K562 (cell line): ENCODE results near the gene YPEL2. TPM values are rescaled to one million over a fixed set of nuclear protein-coding genes. Genes with fewer than 3 reads are reported as not detected.

Experiments used
- ATAC-seq: fragments of 200-7000 bp; cut with Tn5 transposase; 3 replicates; pipeline ENCODE4 v1.9.1; 2020; ENCODE audit warnings: moderate library complexity
- BruUV-seq: library from RNA; stranded (reverse); fragments of 400-500 nt; replicated peaks from 2 replicates; lab custom pipeline; 2021; lab: Mats Ljungman, UMichigan
- CTCF ChIA-PET: fragments of 300-600 bp; formaldehyde crosslinking; extraction: SDS; loops from one replicate; lab custom pipeline; 2021; ENCODE audit warnings: low intra/inter-chr PET ratio; lab: Yijun Ruan, JAX
- POLR2A ChIA-PET: fragments of 300-600, 350-650 bp; sonication (Branson Sonifier 250); formaldehyde crosslinking; extraction: SDS; loops from one replicate; lab custom pipeline; 2021; ENCODE audit warnings: antibody characterized with exemption, inconsistent platforms; lab: Yijun Ruan, JAX
- DNase-seq, 4 experiments: peaks; one replicate each; pipeline versions ENCODE4 v3.0.0 to v3.0.0-alpha.2; 2011 to 2018; ENCODE audit warnings: low spot score in 3 of 4, mixed read lengths in 3 of 4; ENCODE audit errors: extremely low read depth in 1 of 4
- FAIRE-seq: peaks from 2 replicates; lab custom pipeline; 2011; peaks lifted over from hg19 to GRCh38; lab: Jason Lieb, UNC
- H2AFZ ChIP-seq: 2 replicates; pipeline ENCODE4 v1.6.0; 2011; ENCODE audit warnings: low read depth, low read length, control low read depth, inconsistent platforms
- H3K27ac ChIP-seq: fragments of 200-600 bp; 3 replicates; pipeline ENCODE4 v1.8.0; 2011; ENCODE audit warnings: low read depth, mild to moderate bottlenecking, control low read depth, inconsistent platforms, low read length, moderate library complexity, mixed read lengths; ENCODE audit errors: extremely low read depth
- H3K27me3 ChIP-seq, 2 experiments: fragments of 300-600 bp in 1 of 2; 2 replicates in 1 of 2; 3 replicates in 1 of 2; pipeline versions ENCODE4 v1.6.0 to v1.8.0; 2011; ENCODE audit warnings: inconsistent platforms in 2 of 2, low read length in 2 of 2, mild to moderate bottlenecking in 1 of 2, mixed read lengths in 1 of 2, moderate library complexity in 1 of 2; ENCODE audit not compliant: control insufficient read depth in 2 of 2, insufficient read depth in 2 of 2
- H3K36me3 ChIP-seq: fragments of 300-600 bp; 3 replicates; pipeline ENCODE4 v1.8.0; 2011; ENCODE audit warnings: mild to moderate bottlenecking, low read length, inconsistent platforms; ENCODE audit not compliant: control insufficient read depth, insufficient read depth
- H3K4me1 ChIP-seq, 2 experiments: fragments of 200-600 bp in 1 of 2; replicated peaks in 1 of 2; 2 replicates in 1 of 2; 3 replicates in 1 of 2; pipeline versions ENCODE4 v1.5.1 to v1.8.0; 2011; ENCODE audit warnings: inconsistent platforms in 2 of 2, low read length in 2 of 2, mild to moderate bottlenecking in 1 of 2, mixed read lengths in 1 of 2, moderate library complexity in 1 of 2; ENCODE audit not compliant: control insufficient read depth in 2 of 2, insufficient read depth in 2 of 2
- H3K4me2 ChIP-seq: 2 replicates; pipeline ENCODE4 v1.6.1; 2011; ENCODE audit warnings: low read length, control low read depth, inconsistent platforms, mixed read lengths; ENCODE audit not compliant: insufficient read depth
- H3K4me3 ChIP-seq: fragments of 200-600 bp; sonication (generic), shearing (Covaris generic); 2 replicates; pipeline ENCODE4 v1.5.1; 2016; ENCODE audit warnings: control low read depth, inconsistent platforms
- H3K79me2 ChIP-seq: fragments of 200-600 bp; 3 replicates; pipeline ENCODE4 v1.8.0; 2011; ENCODE audit warnings: low read length, inconsistent platforms; ENCODE audit not compliant: control insufficient read depth, insufficient read depth
- H3K9ac ChIP-seq, 2 experiments: 2 replicates each; pipeline versions ENCODE4 v1.6.0 to v1.6.1; 2011; ENCODE audit warnings: low read depth in 2 of 2, low read length in 2 of 2, control low read depth in 1 of 2, inconsistent platforms in 1 of 2, mild to moderate bottlenecking in 1 of 2, mixed read lengths in 1 of 2; ENCODE audit not compliant: insufficient read depth in 1 of 2
- H3K9me1 ChIP-seq: one replicate; pipeline ENCODE4 v1.6.0; 2011; ENCODE audit warnings: inconsistent platforms, mild to moderate bottlenecking, low read length, moderate library complexity; ENCODE audit not compliant: control insufficient read depth, insufficient read depth
- H3K9me3 ChIP-seq: replicated peaks from 2 replicates; pipeline ENCODE4 v1.5.1; 2011; ENCODE audit warnings: low read depth, low read length, inconsistent platforms; ENCODE audit not compliant: control insufficient read depth, insufficient read depth
- H4K20me1 ChIP-seq: replicated peaks from 2 replicates; pipeline ENCODE4 v1.6.1; 2011; ENCODE audit warnings: low read length, inconsistent platforms, mixed read lengths; ENCODE audit not compliant: control insufficient read depth, insufficient read depth
- CC2D1A ChIP-seq: fragments of 450-650 bp; IDR thresholded peaks from 2 replicates; pipeline ENCODE4 v1.6.1; 2017; ENCODE audit warnings: mild to moderate bottlenecking
- COPS2 ChIP-seq: fragments of 450-650 bp; conservative IDR thresholded peaks from 2 replicates; pipeline ENCODE4 v1.6.1; 2016; ENCODE audit warnings: mild to moderate bottlenecking, moderate library complexity
- CREM ChIP-seq: IDR thresholded peaks from 2 replicates; pipeline ENCODE4 v1.6.1; 2014; ENCODE audit warnings: antibody characterized with exemption, low read depth
- FOXJ3 ChIP-seq: sonication (generic); formaldehyde crosslinking; IDR thresholded peaks from 2 replicates; pipeline ENCODE4 v1.4.0; 2020; ENCODE audit warnings: mild to moderate bottlenecking, missing genetic modification reagents
- PTTG1 ChIP-seq: fragments of 450-650 bp; IDR thresholded peaks from 2 replicates; pipeline ENCODE4 v1.6.1; 2016; ENCODE audit warnings: low read depth, mild to moderate bottlenecking, missing genetic modification characterization, missing compliant biosample characterization
- SAP30 ChIP-seq: fragments of 200-600 bp; sonication (generic); IDR thresholded peaks from 2 replicates; pipeline ENCODE4 v1.6.1; 2012; ENCODE audit warnings: borderline replicate concordance, low read depth, mild to moderate bottlenecking, moderate library complexity, low read length, control low read depth, inconsistent platforms; ENCODE audit not compliant: insufficient read depth, poor library complexity, severe bottlenecking
- SMARCE1 ChIP-seq: fragments of 450-650 bp; IDR thresholded peaks from 2 replicates; pipeline ENCODE4 v1.7.1; 2016; ENCODE audit warnings: mild to moderate bottlenecking
- SOX6 ChIP-seq: fragments of 450-650 bp; IDR thresholded peaks from 2 replicates; pipeline ENCODE4 v1.6.1; 2014; ENCODE audit warnings: mild to moderate bottlenecking
- TCF3 ChIP-seq: sonication (generic); formaldehyde crosslinking; IDR thresholded peaks from 2 replicates; pipeline ENCODE4 v1.4.0; 2020; ENCODE audit warnings: mild to moderate bottlenecking, missing genetic modification reagents
- TOE1 ChIP-seq, 2 experiments: fragments of 450-650 bp in 1 of 2; sonication (generic) in 1 of 2; formaldehyde crosslinking in 1 of 2; IDR thresholded peaks; 2 replicates each; pipeline versions ENCODE4 v1.7.1 to v1.8.0; 2016 to 2022; ENCODE audit warnings: borderline replicate concordance in 2 of 2, mild to moderate bottlenecking in 2 of 2, antibody characterized with exemption in 1 of 2, inconsistent platforms in 1 of 2, low read depth in 1 of 2, missing genetic modification reagents in 1 of 2, moderate library complexity in 1 of 2
- YY1 ChIP-seq, 3 experiments: IDR thresholded peaks; 2 replicates each; pipeline ENCODE4 v1.6.1; 2011; ENCODE audit warnings: low read length in 2 of 3, mild to moderate bottlenecking in 2 of 3, moderate library complexity in 2 of 3, borderline replicate concordance in 1 of 3, control low read depth in 1 of 3, low read depth in 1 of 3; ENCODE audit not compliant: insufficient read depth in 3 of 3, insufficient replicate concordance in 2 of 3, control insufficient read depth in 1 of 3, insufficient read length in 1 of 3; ENCODE audit errors: extremely low read depth in 1 of 3
- ZBED1 ChIP-seq: IDR thresholded peaks from 2 replicates; pipeline ENCODE4 v1.6.1; 2014
- WGBS: fragments of 100-300 bp; shearing (Covaris generic); methylation state at CpG from one replicate; pipeline ENCODE4 v1.1.6; 2016; ENCODE audit warnings: low coverage, mixed read lengths; ENCODE audit not compliant: insufficient coverage; ENCODE audit errors: missing lambda C conversion rate; 5-methylcytosine and 5-hydroxymethylcytosine counted together
- in situ Hi-C: fragments of 300-500 bp; cut with MboI; formaldehyde crosslinking; loops from 4 replicates; pipeline ENCODE4 v1.15.0; 2018; ENCODE audit warnings: inconsistent platforms, mixed read lengths
- intact Hi-C: fragments of 100-400 bp; cut with micrococcal nuclease; formaldehyde crosslinking; loops from 2 replicates; pipeline ENCODE4 v1.14.2; 2022
- polyA plus RNA-seq, 8 experiments: library from polyadenylated mRNA; depleted of rRNA in 4 of 8; stranded (reverse) in 5 of 8; unstranded in 3 of 8; fragments of >200 nt; fragmentation: Nextera tagmentation in 2 of 8; fragmentation: Illumina TruSeq in 1 of 8; extraction: Ambion mirVana in 2 of 8; extraction: Trizol in 1 of 8; gene quantifications; 2 replicates each; pipeline versions ENCODE4 v1.2.1 to v1.2.3, GENCODE V29; 2011 to 2014; ENCODE audit warnings: inconsistent platforms in 1 of 8, missing spikeins in 1 of 8
- total RNA-seq, 7 experiments: library from RNA; depleted of rRNA in 6 of 7; stranded (reverse); fragments of >200 nt in 6 of 7; fragmentation: Illumina TruSeq in 2 of 7; extraction: Trizol in 2 of 7; gene quantifications; 2 replicates each; pipeline versions ENCODE4 v1.2.1 to v1.2.3, GENCODE V29; 2011 to 2021; ENCODE audit warnings: low replicate concordance in 1 of 7
- TF ChIP-seq, protein P1 (sequence below): fragments of 450-650 bp; formaldehyde crosslinking; IDR thresholded peaks from 2 replicates; pipeline ENCODE4 v1.4.0; 2020; ENCODE audit warnings: mild to moderate bottlenecking, moderate library complexity
- TF ChIP-seq, protein P2 (sequence below): IDR thresholded peaks from 2 replicates; pipeline ENCODE4 v1.6.1; 2012; ENCODE audit warnings: low read depth, low read length, improper control_type of control experiment, borderline replicate concordance
- TF ChIP-seq, protein P3 (sequence below), 3 experiments: IDR thresholded peaks in 2 of 3; conservative IDR thresholded peaks in 1 of 3; 2 replicates each; pipeline ENCODE4 v1.5.1; 2011 to 2012; ENCODE audit warnings: low read length in 3 of 3, mild to moderate bottlenecking in 3 of 3, control low read depth in 2 of 3, improper control_type of control experiment in 1 of 3, inconsistent platforms in 1 of 3, low read depth in 1 of 3, mixed read lengths in 1 of 3, moderate library complexity in 1 of 3; ENCODE audit not compliant: insufficient read depth in 2 of 3

YPEL2 gene
- total and polyA plus RNA-seq, 9 of the 15 experiments (the other 6 are each of a cell fraction or from before 2014, with no cell fraction given), result 0.11 to 2.4 (median 0.47) TPM

DNA sequence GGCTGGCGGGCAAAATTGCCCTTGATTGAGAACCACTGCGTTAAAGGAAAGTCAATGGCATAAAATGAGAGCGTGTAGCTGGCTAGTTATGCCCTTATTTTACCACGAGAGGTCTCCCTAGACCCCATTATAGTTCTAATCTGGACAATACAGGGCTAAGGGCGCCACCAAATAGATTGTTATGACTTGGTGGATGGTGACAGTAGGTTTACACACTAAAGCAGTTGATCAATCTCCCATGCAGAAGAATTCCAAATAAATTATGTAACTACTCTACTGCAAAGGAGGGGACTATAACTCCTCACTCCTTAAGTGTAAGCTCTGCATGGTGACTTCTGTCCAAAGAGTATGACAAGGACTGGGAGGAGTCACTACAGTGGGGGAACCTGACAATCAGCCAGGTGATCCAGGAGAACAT is 20.4 kb upstream of the YPEL2 start:
- peak; percentile 87 for FAIRE-seq
- peak; percentile 30; the same call in 1 of the 2 replicates for TF ChIP-seq TOE1 (IDR thresholded peaks at IDR 0.05; ENCODE audit: borderline replicate concordance)
- no peak for TF ChIP-seq TOE1 (CRISPR knock-in tag; IDR thresholded peaks at IDR 0.05; ENCODE audit: borderline replicate concordance, low read depth)
- no peak for TF ChIP-seq ZBED1
- TF ChIP-seq SAP30, result no peak
- TF ChIP-seq SOX6, result peak; percentile 31; the same call in 1 of the 2 replicates
- TF ChIP-seq FOXJ3 (CRISPR knock-in tag), result no peak
- TF ChIP-seq YY1 (IDR thresholded peaks at IDR 0.05; ENCODE audit: borderline replicate concordance in 1 of 3, control insufficient read depth in 1 of 3, extremely low read depth in 1 of 3, insufficient read depth in 3 of 3, insufficient read length in 1 of 3, insufficient replicate concordance in 2 of 3, low read depth in 1 of 3, low read length in 2 of 3), result no peak
- TF ChIP-seq, protein P1, sequence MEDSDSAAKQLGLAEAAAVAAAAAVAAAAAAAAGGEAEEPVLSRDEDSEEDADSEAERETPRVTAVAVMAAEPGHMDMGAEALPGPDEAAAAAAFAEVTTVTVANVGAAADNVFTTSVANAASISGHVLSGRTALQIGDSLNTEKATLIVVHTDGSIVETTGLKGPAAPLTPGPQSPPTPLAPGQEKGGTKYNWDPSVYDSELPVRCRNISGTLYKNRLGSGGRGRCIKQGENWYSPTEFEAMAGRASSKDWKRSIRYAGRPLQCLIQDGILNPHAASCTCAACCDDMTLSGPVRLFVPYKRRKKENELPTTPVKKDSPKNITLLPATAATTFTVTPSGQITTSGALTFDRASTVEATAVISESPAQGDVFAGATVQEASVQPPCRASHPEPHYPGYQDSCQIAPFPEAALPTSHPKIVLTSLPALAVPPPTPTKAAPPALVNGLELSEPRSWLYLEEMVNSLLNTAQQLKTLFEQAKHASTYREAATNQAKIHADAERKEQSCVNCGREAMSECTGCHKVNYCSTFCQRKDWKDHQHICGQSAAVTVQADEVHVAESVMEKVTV (CRISPR knock-in tag), result peak; percentile 92
- 0 out of 2 replicates have a peak, but pooled peaks have one; percentile 34 for TF ChIP-seq CC2D1A
- peak; percentile 18; the same call in 1 of the 2 replicates for TF ChIP-seq TCF3 (CRISPR knock-in tag)
- TF ChIP-seq PTTG1 (tag), result no peak
- 0 out of 2 replicates have a peak, but pooled peaks have one; percentile 8 for TF ChIP-seq CREM
- TF ChIP-seq, protein P2, sequence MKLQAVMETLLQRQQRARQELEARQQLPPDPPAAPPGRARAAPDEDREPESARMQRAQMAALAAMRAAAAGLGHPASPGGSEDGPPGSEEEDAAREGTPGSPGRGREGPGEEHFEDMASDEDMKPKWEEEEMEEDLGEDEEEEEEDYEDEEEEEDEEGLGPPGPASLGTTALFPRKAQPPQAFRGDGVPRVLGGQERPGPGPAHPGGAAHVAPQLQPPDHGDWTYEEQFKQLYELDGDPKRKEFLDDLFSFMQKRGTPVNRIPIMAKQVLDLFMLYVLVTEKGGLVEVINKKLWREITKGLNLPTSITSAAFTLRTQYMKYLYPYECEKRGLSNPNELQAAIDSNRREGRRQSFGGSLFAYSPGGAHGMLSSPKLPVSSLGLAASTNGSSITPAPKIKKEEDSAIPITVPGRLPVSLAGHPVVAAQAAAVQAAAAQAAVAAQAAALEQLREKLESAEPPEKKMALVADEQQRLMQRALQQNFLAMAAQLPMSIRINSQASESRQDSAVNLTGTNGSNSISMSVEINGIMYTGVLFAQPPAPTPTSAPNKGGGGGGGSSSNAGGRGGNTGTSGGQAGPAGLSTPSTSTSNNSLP, result peak; percentile 51; the same call in 1 of the 2 replicates
- no peak for TF ChIP-seq SMARCE1
- TF ChIP-seq COPS2, result no peak
- TF ChIP-seq, protein P3, sequence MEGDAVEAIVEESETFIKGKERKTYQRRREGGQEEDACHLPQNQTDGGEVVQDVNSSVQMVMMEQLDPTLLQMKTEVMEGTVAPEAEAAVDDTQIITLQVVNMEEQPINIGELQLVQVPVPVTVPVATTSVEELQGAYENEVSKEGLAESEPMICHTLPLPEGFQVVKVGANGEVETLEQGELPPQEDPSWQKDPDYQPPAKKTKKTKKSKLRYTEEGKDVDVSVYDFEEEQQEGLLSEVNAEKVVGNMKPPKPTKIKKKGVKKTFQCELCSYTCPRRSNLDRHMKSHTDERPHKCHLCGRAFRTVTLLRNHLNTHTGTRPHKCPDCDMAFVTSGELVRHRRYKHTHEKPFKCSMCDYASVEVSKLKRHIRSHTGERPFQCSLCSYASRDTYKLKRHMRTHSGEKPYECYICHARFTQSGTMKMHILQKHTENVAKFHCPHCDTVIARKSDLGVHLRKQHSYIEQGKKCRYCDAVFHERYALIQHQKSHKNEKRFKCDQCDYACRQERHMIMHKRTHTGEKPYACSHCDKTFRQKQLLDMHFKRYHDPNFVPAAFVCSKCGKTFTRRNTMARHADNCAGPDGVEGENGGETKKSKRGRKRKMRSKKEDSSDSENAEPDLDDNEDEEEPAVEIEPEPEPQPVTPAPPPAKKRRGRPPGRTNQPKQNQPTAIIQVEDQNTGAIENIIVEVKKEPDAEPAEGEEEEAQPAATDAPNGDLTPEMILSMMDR (IDR thresholded peaks at IDR 0.05 in 2 of 3, conservative IDR thresholded peaks at IDR 0.05 in 1 of 3; ENCODE audit: insufficient read depth in 2 of 3, low read depth in 1 of 3, low read length in 3 of 3), result peak; percentile 81 to 94 (median 88)

More for the DNA sequence above, 20.4 kb upstream of the YPEL2 start:
- ChIA-PET POLR2A (interaction anchor here (0.7 to 1.5 kb wide), 5 partner anchors 14 to 553 kb away, joined by 3 to 5 read pairs (median 3); no protein-coding TSS in a partner anchor), CTCF (interaction anchor here (0.6 to 2.1 kb wide), 5 partner anchors 128 to 250 kb away, joined by 3 to 15 read pairs (median 4); no protein-coding TSS in a partner anchor)
- Histone ChIP-seq H2AFZ (peak overlapping the region; percentile 81), H3K27me3 (no peaks in the 10 kb centered on the region), H3K9me1 (no peaks in the 10 kb centered on the region), H3K4me2 (no peak overlapping the region), H3K27ac (no peak overlapping the region), H3K9ac (no peak overlapping the region), H4K20me1 (no peaks in the 10 kb centered on the region), H3K4me3 (no peak overlapping the region), H3K9me3 (no peaks in the 10 kb centered on the region), H3K4me1 (0 out of 5 replicates have a peak, but pooled peaks cover 0 to 4% of the 10 kb centered on the region in 2 experiments), H3K79me2 (no peaks in the 10 kb centered on the region), H3K36me3 (no peaks in the 10 kb centered on the region)
- ATAC-seq, result peak; percentile 98
- WGBS, result 0% methylated on average over 5 of the region's 5 CpGs
- peak; percentile 66 to 81 (median 71) for DNase-seq
- in situ Hi-C loops, result loop anchor here (5.0 to 10.0 kb wide), 2 partner anchors 126 to 724 kb away; no protein-coding TSS in a partner anchor
- BruUV-seq, result no TSS peak
- intact Hi-C loops, result loop anchor here (1.0 to 2.0 kb wide), 3 partner anchors 91 to 248 kb away; partner anchors contain the start of gene GDPD1
